OCI-LY7 (cell line): ENCODE results near the gene TLE1. TPM values are rescaled to one million over a fixed set of nuclear protein-coding genes. Genes with fewer than 3 reads are reported as not detected.

Experiments
- BruUV-seq: library from RNA; stranded (reverse); fragments of 400-500 nt; replicated peaks from 2 replicates; lab custom pipeline; 2021; lab: Mats Ljungman, UMichigan
- CTCF ChIA-PET: fragments of 300-600 bp; sonication (Branson Sonifier 250); formaldehyde crosslinking; loops from one replicate; lab custom pipeline; 2022; ENCODE audit warnings: antibody characterized with exemption; ENCODE audit not compliant: unreplicated experiment; lab: Charles Lee
- POLR2A ChIA-PET: fragments of 300-600 bp; sonication (Branson Sonifier 250); formaldehyde crosslinking; loops from one replicate; lab custom pipeline; 2022; ENCODE audit warnings: antibody characterized with exemption; lab: Charles Lee
- DNase-seq: peaks from one replicate; pipeline ENCODE4 v3.0.0-alpha.2; 2015; ENCODE audit warnings: low spot score
- H2AFZ ChIP-seq: fragments of 200-600 bp; sonication (generic), shearing (Covaris generic); 2 replicates; pipeline ENCODE4 v1.6.1; 2014; ENCODE audit warnings: mild to moderate bottlenecking, antibody characterized with exemption, low read length, moderate library complexity
- H3K27ac ChIP-seq: fragments of 200-600 bp; sonication (generic); 2 replicates; pipeline ENCODE4 v1.5.1; 2014; ENCODE audit warnings: mixed run types, low read depth, mild to moderate bottlenecking, moderate library complexity, low read length, inconsistent platforms; ENCODE audit not compliant: poor library complexity, severe bottlenecking
- H3K36me3 ChIP-seq: fragments of 200-600 bp; sonication (generic); 2 replicates; pipeline ENCODE4 v1.6.1; 2014; ENCODE audit warnings: mild to moderate bottlenecking, antibody characterized with exemption, low read length, moderate library complexity, mixed read lengths; ENCODE audit not compliant: insufficient read depth
- H3K4me1 ChIP-seq: fragments of 200-600 bp; sonication (generic); 2 replicates; pipeline ENCODE4 v1.5.1; 2014; ENCODE audit warnings: mild to moderate bottlenecking, low read length; ENCODE audit not compliant: insufficient read depth, poor library complexity, severe bottlenecking
- H3K4me2 ChIP-seq: fragments of 200-600 bp; sonication (generic); 2 replicates; pipeline ENCODE4 v1.6.1; 2014; ENCODE audit warnings: mild to moderate bottlenecking, low read length
- H3K4me3 ChIP-seq: fragments of 200-600 bp; sonication (generic); 2 replicates; pipeline ENCODE4 v1.5.1; 2014; ENCODE audit warnings: mild to moderate bottlenecking, low read depth, low read length; ENCODE audit not compliant: poor library complexity, severe bottlenecking
- H3K79me2 ChIP-seq: fragments of 200-600 bp; sonication (generic); 2 replicates; pipeline ENCODE4 v1.6.1; 2016; ENCODE audit warnings: low read depth, mild to moderate bottlenecking, low read length, moderate library complexity, mixed read lengths; ENCODE audit not compliant: insufficient read depth
- H3K9me2 ChIP-seq: fragments of 200-600 bp; sonication (generic); 2 replicates; pipeline ENCODE4 v1.6.1; 2016; ENCODE audit warnings: mild to moderate bottlenecking, low read length, mixed read lengths; ENCODE audit not compliant: insufficient read depth
- H3K9me3 ChIP-seq: fragments of 200-600 bp; sonication (generic); 2 replicates; pipeline ENCODE4 v1.6.1; 2014; ENCODE audit warnings: mild to moderate bottlenecking, mixed run types, low read length, mixed read lengths
- H4K20me1 ChIP-seq: fragments of 200-600 bp; sonication (generic); 2 replicates; pipeline ENCODE4 v1.6.1; 2014; ENCODE audit warnings: mild to moderate bottlenecking, antibody characterized with exemption, low read length, moderate library complexity, mixed read lengths; ENCODE audit not compliant: insufficient read depth
- CTCF ChIP-seq: fragments of 200-600 bp; sonication (generic); conservative IDR thresholded peaks from 2 replicates; pipeline ENCODE4 v1.5.1; 2014; ENCODE audit warnings: mild to moderate bottlenecking, antibody characterized with exemption, low read length, moderate library complexity, mixed read lengths
- EZH2phosphoT487 ChIP-seq: fragments of 200-600 bp; sonication (generic); IDR thresholded peaks from 2 replicates; pipeline ENCODE4 v1.6.1; 2018; ENCODE audit warnings: low read depth, borderline replicate concordance, mild to moderate bottlenecking, mixed run types, antibody characterized with exemption, low read length, moderate library complexity, mixed read lengths
- intact Hi-C: fragments of 100-400 bp; cut with micrococcal nuclease; formaldehyde crosslinking; loops from one replicate; pipeline ENCODE4 v1.10.0; 2022; ENCODE audit not compliant: unreplicated experiment
- total RNA-seq, 2 experiments: library from RNA; depleted of rRNA in 1 of 2; stranded (reverse); fragments of >200 nt in 1 of 2; shearing (Covaris generic) in 1 of 2; gene quantifications; 2 replicates each; pipeline ENCODE4 v1.2.3, GENCODE V29; 2014 to 2022

Gene TLE1
- total RNA-seq, 2 experiments from 2014 or later = 0.13 TPM; not detected in 1

- no TSS peak for BruUV-seq
- TF ChIP-seq CTCF (no peak), EZH2phosphoT487 (no peak)
- CTCF ChIA-PET = no interaction called here
- Histone ChIP-seq H3K4me2 (no peak overlapping the region), H3K4me3 (no peak overlapping the region), H3K79me2 (no peaks in the 10 kb centered on the region), H3K27ac (no peak overlapping the region), H3K9me2 (no peaks in the 10 kb centered on the region), H3K4me1 (no peaks in the 10 kb centered on the region), H3K36me3 (no peaks in the 10 kb centered on the region), H3K9me3 (no peaks in the 10 kb centered on the region), H4K20me1 (no peaks in the 10 kb centered on the region), H2AFZ (no peak overlapping the region)
- POLR2A ChIA-PET = no interaction called here
- no peak for DNase-seq
- intact Hi-C loops = no loop called here
Measured at GRCh38 chr9:81601639-81602623, 87.4 kb downstream of the TLE1 start.

DNA sequence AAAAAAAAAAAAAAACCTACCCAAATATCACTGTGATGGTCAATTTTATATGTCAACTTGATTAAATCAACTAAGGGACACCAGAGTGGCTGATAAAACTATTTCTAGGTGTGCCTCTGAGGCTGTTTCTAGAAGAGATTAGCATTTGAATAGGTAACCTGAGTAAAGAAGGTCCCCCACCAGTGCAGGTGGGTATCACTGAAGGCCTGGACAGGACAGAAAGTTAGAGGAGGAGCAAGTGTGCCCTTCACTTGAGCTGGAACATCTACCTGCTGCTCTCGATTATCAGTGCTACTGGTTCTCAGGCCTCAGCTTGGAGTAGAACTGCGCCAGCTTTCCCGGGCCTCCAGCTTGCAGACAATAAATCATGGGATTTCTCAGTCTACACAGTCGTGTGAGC lies 88.7 kb downstream of the TLE1 start:
- Histone ChIP-seq H3K27ac (no peak overlapping the region), H3K36me3 (no peaks in the 10 kb centered on the region), H3K4me3 (no peak overlapping the region), H4K20me1 (no peaks in the 10 kb centered on the region), H2AFZ (no peak overlapping the region), H3K9me2 (no peaks in the 10 kb centered on the region), H3K4me2 (no peak overlapping the region), H3K79me2 (no peaks in the 10 kb centered on the region), H3K9me3 (no peaks in the 10 kb centered on the region), H3K4me1 (no peaks in the 10 kb centered on the region)
- POLR2A ChIA-PET = interaction anchor here (0.7 kb wide), 1 partner anchor 65 kb away, joined by 4 read pairs; no protein-coding TSS in a partner anchor
- intact Hi-C loops = no loop called here
- CTCF ChIA-PET = no interaction called here
- DNase-seq = no peak
- BruUV-seq = no TSS peak
- TF ChIP-seq CTCF (no peak), EZH2phosphoT487 (no peak)

DNA sequence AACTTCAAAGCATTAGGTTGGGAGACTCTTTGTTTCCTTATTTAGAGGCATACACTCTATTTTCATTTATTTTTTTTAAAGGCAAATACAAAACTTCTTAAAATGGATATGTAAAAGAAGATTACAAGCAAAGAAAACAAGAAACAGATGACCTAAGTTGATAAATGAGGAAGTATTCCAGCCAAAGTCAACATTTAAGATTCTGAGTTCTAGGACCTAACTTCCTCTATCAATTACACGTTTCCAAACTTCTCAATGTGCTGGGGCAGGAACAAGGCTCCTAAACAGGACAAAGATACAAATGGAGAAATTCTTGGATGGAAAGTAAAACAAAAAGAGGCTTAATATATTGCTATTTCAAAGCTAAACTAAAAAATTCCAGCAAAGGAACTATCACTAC lies 89.5 kb downstream of the TLE1 start:
- no peaks in the 10 kb centered on the region for H4K20me1 ChIP-seq
- no peaks in the 10 kb centered on the region for H3K79me2 ChIP-seq
- no peaks in the 10 kb centered on the region for H3K9me3 ChIP-seq
- DNase-seq = no peak
- no peaks in the 10 kb centered on the region for H3K4me1 ChIP-seq
- no peaks in the 10 kb centered on the region for H3K36me3 ChIP-seq
- intact Hi-C loops = no loop called here
- no peak overlapping the region for H3K27ac ChIP-seq
- no peak overlapping the region for H2AFZ ChIP-seq
- H3K4me2 ChIP-seq = no peak overlapping the region
- no peaks in the 10 kb centered on the region for H3K9me2 ChIP-seq
- POLR2A ChIA-PET = interaction anchor here (0.7 kb wide), 1 partner anchor 65 kb away, joined by 4 read pairs; no protein-coding TSS in a partner anchor
- no peak for TF ChIP-seq EZH2phosphoT487
- TF ChIP-seq CTCF = no peak
- H3K4me3 ChIP-seq = no peak overlapping the region
- BruUV-seq = no TSS peak
- CTCF ChIA-PET = no interaction called here
